C4-2B (cell line): Measurements from ENCODE around the gene RINL.

Experiments used
- H3K27ac ChIP-seq: fragments of 450-650 bp; 2 replicates; pipeline ENCODE4 v1.5.1; 2017
- CTCF ChIP-seq: fragments of 450-650 bp; conservative IDR thresholded peaks from 2 replicates; pipeline ENCODE4 v1.5.1; 2017; ENCODE audit warnings: mild to moderate bottlenecking
- ZFX ChIP-seq: fragments of 450-650 bp; IDR thresholded peaks from 2 replicates; pipeline ENCODE4 v1.6.1; 2017

Gene RINL

DNA sequence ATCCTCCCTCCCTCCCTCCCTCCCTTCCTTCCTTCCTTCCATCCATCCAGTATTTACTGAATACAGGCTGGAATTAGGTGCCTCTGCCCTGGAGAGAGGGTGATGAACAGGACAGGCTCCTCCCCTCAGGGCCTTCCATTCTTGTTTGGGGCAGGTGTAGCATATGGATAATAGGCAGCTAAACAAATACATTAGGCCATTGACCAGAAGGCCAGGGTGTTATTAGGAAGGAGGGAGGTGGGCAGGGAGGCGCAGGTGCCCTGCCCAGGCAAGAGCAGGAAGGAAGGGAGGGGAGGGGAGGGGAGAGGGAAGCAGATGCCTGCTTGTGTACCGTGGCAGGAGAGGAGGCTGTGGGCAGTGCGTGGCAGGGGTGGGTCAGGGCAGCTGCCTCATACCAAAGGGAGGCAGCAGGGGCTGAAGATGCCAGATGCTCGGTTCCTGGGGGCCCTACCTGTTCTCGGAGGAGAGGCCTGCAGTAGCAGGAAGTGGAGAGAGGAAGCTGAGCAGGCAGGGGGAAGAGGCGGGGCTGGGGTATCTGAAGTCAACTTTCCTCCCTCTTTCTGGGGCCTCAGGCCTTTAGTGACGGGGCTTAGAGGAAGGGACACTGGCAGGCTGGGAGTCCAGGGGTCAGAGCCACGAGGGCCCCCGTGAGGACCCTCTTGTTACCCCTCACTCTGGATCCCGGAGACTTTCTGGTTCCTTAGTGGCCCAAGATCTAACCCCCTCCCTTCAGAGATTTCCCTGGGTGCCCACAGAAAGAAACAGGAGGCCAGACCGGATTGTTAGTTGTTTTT is at the start of gene RINL:
RINL (minus strand) TSS at position 495 of the 794 bp plus-strand sequence. CDS start 1,533 bp downstream, outside the sequence.
- no peak for TF ChIP-seq ZFX
- TF ChIP-seq CTCF = no peak
- H3K27ac ChIP-seq = no peak within 1 kb of the TSS; the same call in 1 of the 2 replicates

GRCh38 chr19:38924388-38924787 is 46.3 kb upstream of the RINL start:
- TF ChIP-seq CTCF = no peak
- TF ChIP-seq ZFX = no peak
- no peak overlapping the region for H3K27ac ChIP-seq

GRCh38 chr19:38922482-38922881 is 44.4 kb upstream of the RINL start:
- no peak overlapping the region for H3K27ac ChIP-seq
- TF ChIP-seq ZFX = no peak
- TF ChIP-seq CTCF = no peak

DNA sequence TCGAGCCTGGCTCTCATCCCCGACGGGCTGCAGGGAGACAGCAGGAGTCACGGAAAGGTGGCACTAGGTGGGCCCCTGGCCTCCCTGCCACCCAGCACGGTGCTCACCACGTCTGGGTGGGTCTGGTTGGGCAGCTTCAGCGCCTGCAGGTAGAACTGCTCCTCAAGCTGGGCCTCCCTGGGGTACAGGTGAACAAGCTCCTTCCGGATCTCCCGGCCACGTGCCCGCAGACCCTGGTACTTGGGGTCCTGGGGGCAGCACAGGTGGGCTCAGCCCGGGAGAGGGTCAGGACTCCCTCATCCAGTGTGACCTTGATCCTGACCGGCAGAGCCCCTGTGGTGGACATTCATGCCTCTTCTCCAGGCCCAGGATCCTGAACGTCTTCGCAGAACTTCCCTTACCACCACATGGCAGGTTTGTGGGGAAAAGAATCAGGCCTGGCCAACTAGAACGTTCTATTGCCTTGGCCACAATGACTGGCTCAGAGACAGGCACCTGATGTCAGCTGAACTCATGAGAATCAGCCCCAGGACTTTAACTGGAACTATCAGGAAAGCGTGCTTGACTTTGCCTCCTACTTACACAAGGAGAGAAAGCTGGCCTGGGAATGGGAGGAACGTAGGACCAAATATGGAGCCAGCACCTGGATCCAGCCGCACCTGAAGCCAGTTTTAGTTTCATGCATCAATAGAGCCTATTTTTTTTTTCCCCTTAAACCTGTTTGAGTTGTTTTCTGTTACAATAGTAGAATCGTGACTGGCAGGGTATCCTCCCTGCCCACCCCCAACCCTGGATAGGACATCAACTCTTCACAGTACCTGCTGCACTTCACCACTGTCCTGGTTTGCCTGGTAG is 43.6 kb upstream of the RINL start:
- TF ChIP-seq ZFX (no peak), CTCF (no peak)
- no peak overlapping the region for H3K27ac ChIP-seq

DNA sequence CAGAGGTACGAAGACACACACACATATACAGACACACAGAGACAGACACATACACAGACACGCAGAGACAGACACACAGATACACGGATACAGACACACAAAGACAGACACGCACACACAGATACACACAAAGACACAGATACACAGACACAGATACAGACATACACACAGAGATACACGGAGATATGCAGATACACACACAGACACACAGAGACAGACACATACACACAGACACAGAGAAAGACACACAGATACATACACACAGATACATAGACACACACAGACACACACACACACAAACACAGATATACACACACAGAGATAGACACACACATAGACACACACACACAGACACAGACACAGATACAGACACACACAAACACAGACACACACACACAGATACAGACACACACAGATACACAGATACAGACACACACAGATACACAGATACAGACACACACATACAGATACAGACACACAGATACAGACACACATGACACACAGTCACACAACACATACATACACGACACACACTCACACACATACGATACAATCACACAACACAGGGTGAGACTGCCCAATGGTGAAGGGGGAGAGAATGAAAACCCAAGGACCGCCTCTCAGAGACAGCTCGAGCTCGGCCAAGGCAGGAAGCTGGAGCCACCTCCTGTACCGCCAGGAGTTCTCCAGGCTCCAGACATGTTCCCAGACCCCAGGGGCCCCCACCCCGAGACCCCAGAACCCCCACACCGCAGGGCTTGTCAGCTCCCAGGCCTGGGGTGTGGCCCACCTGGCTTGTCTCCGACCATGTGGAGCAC is 42.7 kb upstream of the RINL start:
- TF ChIP-seq CTCF (no peak), ZFX (no peak)
- no peak overlapping the region for H3K27ac ChIP-seq

DNA sequence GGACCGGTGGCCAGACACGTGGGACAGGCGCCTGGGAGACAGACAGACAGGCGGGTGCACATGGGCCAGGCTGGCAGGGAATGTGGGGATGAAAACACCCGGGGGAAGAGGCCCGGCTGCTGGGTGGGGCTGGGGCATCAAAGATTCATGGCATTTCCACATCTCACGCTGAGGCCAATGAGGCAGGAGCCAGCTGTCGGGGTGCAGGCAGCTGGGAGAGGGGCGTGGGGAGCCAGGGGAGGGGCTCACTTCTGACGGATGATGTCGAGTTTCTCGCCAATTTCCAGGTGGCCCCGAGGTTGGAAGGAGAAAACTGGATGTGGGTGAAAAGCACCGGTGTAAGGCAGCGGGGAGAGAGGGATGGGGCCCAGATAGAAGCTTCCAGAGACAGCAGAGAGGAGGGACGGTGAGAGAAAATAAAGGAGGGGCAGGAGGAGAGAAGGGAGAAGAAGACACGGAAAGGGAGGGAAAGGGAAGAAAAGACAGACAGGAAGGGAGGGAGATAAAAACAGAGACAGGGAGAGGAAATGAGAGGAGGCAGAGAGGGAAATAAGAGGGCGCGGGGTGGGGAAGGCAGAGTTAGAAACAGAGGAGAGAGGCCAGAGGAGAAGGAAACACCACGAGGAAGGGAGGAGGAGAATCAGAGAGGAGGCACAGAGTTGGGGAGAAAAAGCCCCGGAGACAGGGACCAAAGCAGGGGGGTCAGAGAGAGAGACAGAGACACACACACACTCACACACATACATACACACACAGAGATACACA is 41.9 kb upstream of the RINL start:
- TF ChIP-seq ZFX (no peak), CTCF (no peak)
- no peak overlapping the region for H3K27ac ChIP-seq
